Fibroblast of lung (primary cell): ENCODE measurements around the gene KCNK15.

Experiments used
- EZH2 ChIP-seq: IDR thresholded peaks from 2 replicates; pipeline ENCODE4 v1.5.1; 2012; ENCODE audit warnings: low read length, control low read depth, mild to moderate bottlenecking; ENCODE audit errors: missing control alignments
- TF ChIP-seq, protein P1 (sequence below), 2 donors: IDR thresholded peaks in 1 of 2; conservative IDR thresholded peaks in 1 of 2; 1 replicate in 1 of 2; 2 replicates in 1 of 2; pipeline ENCODE4 v1.5.1; 2011 to 2012; ENCODE audit warnings: low read length in 2 of 2, control low read depth in 1 of 2, inconsistent platforms in 1 of 2, low read depth in 1 of 2, mild to moderate bottlenecking in 1 of 2

DNA sequence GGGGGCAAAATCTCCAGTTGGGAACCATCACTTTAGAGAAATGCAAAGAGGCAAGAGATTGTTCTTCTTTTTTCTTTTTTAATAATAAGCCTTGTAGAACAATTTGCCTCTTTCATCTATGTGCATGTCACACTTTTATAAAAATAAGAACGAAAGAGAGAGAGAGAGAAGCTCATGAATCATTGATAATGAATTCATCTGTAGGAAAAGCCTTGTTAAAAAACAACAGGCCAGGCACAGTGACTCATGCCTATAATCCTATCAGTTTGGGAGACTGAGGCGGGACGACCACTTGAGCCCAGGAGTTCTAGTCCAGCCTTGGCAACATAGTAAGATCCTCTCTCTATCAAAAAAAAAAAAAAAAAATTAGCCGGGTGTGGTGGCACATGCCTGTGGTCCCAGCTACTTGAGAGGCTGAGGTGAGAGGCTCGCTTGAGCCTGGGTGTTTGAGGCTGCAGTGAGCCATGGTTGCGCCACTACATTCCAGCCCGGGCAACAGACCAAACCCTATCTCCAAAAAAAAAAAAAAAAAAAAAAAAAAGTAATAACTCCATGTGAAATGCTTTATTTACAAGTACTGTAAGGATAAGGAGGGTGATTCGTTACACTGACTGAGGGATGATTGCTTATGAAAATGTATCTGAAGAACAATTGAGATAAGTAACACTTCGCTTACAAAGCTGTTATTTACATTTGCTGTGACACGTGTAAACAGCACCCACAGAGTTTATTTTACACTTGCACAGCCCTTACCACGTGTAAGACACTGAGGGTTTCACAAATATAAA is 24.5 kb upstream of the KCNK15 start:
- TF ChIP-seq, protein P1, sequence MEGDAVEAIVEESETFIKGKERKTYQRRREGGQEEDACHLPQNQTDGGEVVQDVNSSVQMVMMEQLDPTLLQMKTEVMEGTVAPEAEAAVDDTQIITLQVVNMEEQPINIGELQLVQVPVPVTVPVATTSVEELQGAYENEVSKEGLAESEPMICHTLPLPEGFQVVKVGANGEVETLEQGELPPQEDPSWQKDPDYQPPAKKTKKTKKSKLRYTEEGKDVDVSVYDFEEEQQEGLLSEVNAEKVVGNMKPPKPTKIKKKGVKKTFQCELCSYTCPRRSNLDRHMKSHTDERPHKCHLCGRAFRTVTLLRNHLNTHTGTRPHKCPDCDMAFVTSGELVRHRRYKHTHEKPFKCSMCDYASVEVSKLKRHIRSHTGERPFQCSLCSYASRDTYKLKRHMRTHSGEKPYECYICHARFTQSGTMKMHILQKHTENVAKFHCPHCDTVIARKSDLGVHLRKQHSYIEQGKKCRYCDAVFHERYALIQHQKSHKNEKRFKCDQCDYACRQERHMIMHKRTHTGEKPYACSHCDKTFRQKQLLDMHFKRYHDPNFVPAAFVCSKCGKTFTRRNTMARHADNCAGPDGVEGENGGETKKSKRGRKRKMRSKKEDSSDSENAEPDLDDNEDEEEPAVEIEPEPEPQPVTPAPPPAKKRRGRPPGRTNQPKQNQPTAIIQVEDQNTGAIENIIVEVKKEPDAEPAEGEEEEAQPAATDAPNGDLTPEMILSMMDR (conservative IDR thresholded peaks at IDR 0.05 in 1 of 2, IDR thresholded peaks at IDR 0.05 in 1 of 2; ENCODE audit: low read depth in 1 of 2, low read length in 2 of 2), result no peak
- TF ChIP-seq EZH2, result no peak
